ENCODE data around the gene C1orf21.

GRCh38 chr1:184555665-184556641 lies 169.1 kb downstream of the C1orf21 start:
- TF ChIP-seq CTCF (IDR thresholded peaks at IDR 0.05; ENCODE audit: extremely low read depth in 1 of 2, insufficient read depth in 1 of 2, low read depth in 1 of 2, low read length in 2 of 2) (no peak), EZH2 (IDR thresholded peaks at IDR 0.05; ENCODE audit: borderline replicate concordance, low read depth, low read length, severe bottlenecking) (no peak), JUN (IDR thresholded peaks at IDR 0.05; ENCODE audit: borderline replicate concordance, insufficient read depth, insufficient read length, low read depth) (no peak), POLR2A (IDR thresholded peaks at IDR 0.05; ENCODE audit: low read depth, low read length) (no peak), POLR2AphosphoS5 (IDR thresholded peaks at IDR 0.05; ENCODE audit: insufficient read depth, low read depth, low read length) (no peak), FOS (IDR thresholded peaks at IDR 0.05; ENCODE audit: borderline replicate concordance, insufficient read depth, low read length) (no peak)
